Measurements from ENCODE around the gene TRPM8.

TRPM8 gene

GRCh38 chr2:234002281-234002680 is 85.1 kb downstream of the TRPM8 start:
- H3K9ac ChIP-seq (ENCODE audit: insufficient read length, low read depth), result no peak overlapping the region
- TF ChIP-seq YY1 (IDR thresholded peaks at IDR 0.05; ENCODE audit: insufficient read depth, insufficient read length), result no peak
- TF ChIP-seq SUZ12 (IDR thresholded peaks at IDR 0.05; ENCODE audit: extremely low read depth, insufficient read depth, insufficient read length), result no peak
- no peak for TF ChIP-seq ZNF274 (IDR thresholded peaks at IDR 0.05; ENCODE audit: low read depth, low read length)
- H3K9me3 ChIP-seq (ENCODE audit: insufficient read depth, low read length), result no peaks in the 10 kb centered on the region
- DNase-seq (ENCODE audit: low read depth, low spot score), result no peak
- H3K4me3 ChIP-seq (ENCODE audit: insufficient read length, low read depth), result no peak overlapping the region
- H3K4me1 ChIP-seq (ENCODE audit: insufficient read depth, insufficient read length), result peaks cover 3% of the 10 kb centered on the region
- no peaks in the 10 kb centered on the region for H3K27me3 ChIP-seq (ENCODE audit: insufficient read depth, insufficient read length)
- H3K36me3 ChIP-seq (ENCODE audit: insufficient read depth, insufficient read length, low read length), result no peaks in the 10 kb centered on the region

- no peak for DNase-seq (ENCODE audit: low read depth, low spot score)
- Histone ChIP-seq H3K9ac (ENCODE audit: insufficient read length, low read depth) (no peak overlapping the region), H3K9me3 (ENCODE audit: insufficient read depth, low read length) (no peaks in the 10 kb centered on the region), H3K4me3 (ENCODE audit: insufficient read length, low read depth) (no peak overlapping the region), H3K36me3 (ENCODE audit: insufficient read depth, insufficient read length, low read length) (no peaks in the 10 kb centered on the region), H3K27me3 (ENCODE audit: insufficient read depth, insufficient read length) (no peaks in the 10 kb centered on the region), H3K4me1 (ENCODE audit: insufficient read depth, insufficient read length) (peaks cover 3% of the 10 kb centered on the region)
- TF ChIP-seq YY1 (IDR thresholded peaks at IDR 0.05; ENCODE audit: insufficient read depth, insufficient read length) (no peak), SUZ12 (IDR thresholded peaks at IDR 0.05; ENCODE audit: extremely low read depth, insufficient read depth, insufficient read length) (no peak), ZNF274 (IDR thresholded peaks at IDR 0.05; ENCODE audit: low read depth, low read length) (no peak)
Observed at GRCh38 chr2:234003972-234004617, 86.9 kb downstream of the TRPM8 start.

GRCh38 chr2:234005126-234005525 is 88.0 kb downstream of the TRPM8 start:
- H3K36me3 ChIP-seq (ENCODE audit: insufficient read depth, insufficient read length, low read length), result no peaks in the 10 kb centered on the region
- no peaks in the 10 kb centered on the region for H3K9me3 ChIP-seq (ENCODE audit: insufficient read depth, low read length)
- H3K4me1 ChIP-seq (ENCODE audit: insufficient read depth, insufficient read length), result no peaks in the 10 kb centered on the region
- H3K9ac ChIP-seq (ENCODE audit: insufficient read length, low read depth), result no peak overlapping the region
- H3K4me3 ChIP-seq (ENCODE audit: insufficient read length, low read depth), result no peak overlapping the region
- H3K27me3 ChIP-seq (ENCODE audit: insufficient read depth, insufficient read length), result no peaks in the 10 kb centered on the region
- no peak for DNase-seq (ENCODE audit: low read depth, low spot score)
- TF ChIP-seq ZNF274 (IDR thresholded peaks at IDR 0.05; ENCODE audit: low read depth, low read length) (no peak), SUZ12 (IDR thresholded peaks at IDR 0.05; ENCODE audit: extremely low read depth, insufficient read depth, insufficient read length) (no peak), YY1 (IDR thresholded peaks at IDR 0.05; ENCODE audit: insufficient read depth, insufficient read length) (no peak)

DNA sequence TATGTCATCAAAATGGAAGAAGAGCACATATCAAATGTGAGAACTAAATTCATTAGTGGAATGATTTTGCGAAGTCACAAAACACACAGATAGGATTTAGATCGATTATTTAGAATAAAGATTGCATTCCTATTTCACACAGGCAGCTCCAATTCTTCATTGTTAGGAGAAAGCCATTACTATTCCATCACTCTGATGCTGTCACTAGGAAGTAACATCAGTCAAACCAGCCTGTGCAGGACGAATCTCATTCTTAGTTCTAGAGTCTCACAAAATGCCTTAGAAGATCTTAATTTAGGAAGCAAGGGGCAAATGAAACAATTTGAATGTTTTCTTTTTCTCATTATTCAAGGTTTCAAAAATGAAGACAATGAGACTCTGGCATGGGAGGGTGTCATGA is 89.3 kb downstream of the TRPM8 start:
- DNase-seq (ENCODE audit: low read depth, low spot score), result no peak
- H3K9ac ChIP-seq (ENCODE audit: insufficient read length, low read depth), result no peak overlapping the region
- H3K4me1 ChIP-seq (ENCODE audit: insufficient read depth, insufficient read length), result no peaks in the 10 kb centered on the region
- no peak overlapping the region for H3K4me3 ChIP-seq (ENCODE audit: insufficient read length, low read depth)
- no peaks in the 10 kb centered on the region for H3K36me3 ChIP-seq (ENCODE audit: insufficient read depth, insufficient read length, low read length)
- H3K27me3 ChIP-seq (ENCODE audit: insufficient read depth, insufficient read length), result no peaks in the 10 kb centered on the region
- H3K9me3 ChIP-seq (ENCODE audit: insufficient read depth, low read length), result no peaks in the 10 kb centered on the region
- TF ChIP-seq SUZ12 (IDR thresholded peaks at IDR 0.05; ENCODE audit: extremely low read depth, insufficient read depth, insufficient read length), result no peak
- TF ChIP-seq YY1 (IDR thresholded peaks at IDR 0.05; ENCODE audit: insufficient read depth, insufficient read length), result no peak
- no peak for TF ChIP-seq ZNF274 (IDR thresholded peaks at IDR 0.05; ENCODE audit: low read depth, low read length)

GRCh38 chr2:234014427-234014826 is 97.3 kb downstream of the TRPM8 start:
- TF ChIP-seq YY1 (IDR thresholded peaks at IDR 0.05; ENCODE audit: insufficient read depth, insufficient read length) (no peak), ZNF274 (IDR thresholded peaks at IDR 0.05; ENCODE audit: low read depth, low read length) (no peak), SUZ12 (IDR thresholded peaks at IDR 0.05; ENCODE audit: extremely low read depth, insufficient read depth, insufficient read length) (no peak)
- H3K36me3 ChIP-seq (ENCODE audit: insufficient read depth, insufficient read length, low read length), result no peaks in the 10 kb centered on the region
- no peak overlapping the region for H3K9ac ChIP-seq (ENCODE audit: insufficient read length, low read depth)
- no peak for DNase-seq (ENCODE audit: low read depth, low spot score)
- no peaks in the 10 kb centered on the region for H3K4me1 ChIP-seq (ENCODE audit: insufficient read depth, insufficient read length)
- no peak overlapping the region for H3K4me3 ChIP-seq (ENCODE audit: insufficient read length, low read depth)
- H3K9me3 ChIP-seq (ENCODE audit: insufficient read depth, low read length), result 0 out of 2 replicates have a peak, but pooled peaks cover under 1% of the 10 kb centered on the region
- no peaks in the 10 kb centered on the region for H3K27me3 ChIP-seq (ENCODE audit: insufficient read depth, insufficient read length)

DNA sequence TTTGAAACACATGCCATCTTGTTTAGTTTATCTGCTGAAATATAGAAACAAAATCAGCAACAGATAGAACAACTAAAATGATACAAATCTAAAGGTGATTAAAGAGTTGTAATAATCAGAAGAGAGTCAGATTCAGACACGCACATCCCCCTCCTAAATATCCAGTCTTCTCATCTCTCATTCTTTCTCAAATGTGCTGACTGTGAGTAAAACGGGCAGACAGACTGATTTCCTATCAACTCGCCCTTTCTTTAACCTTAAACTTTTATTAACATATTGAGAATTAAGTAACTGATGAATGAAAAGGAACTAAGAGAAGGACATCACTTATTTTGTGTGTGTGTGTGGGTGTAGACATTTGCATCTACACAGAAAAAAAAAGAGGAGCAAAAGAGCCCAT is 98.7 kb downstream of the TRPM8 start:
- Histone ChIP-seq H3K4me3 (ENCODE audit: insufficient read length, low read depth) (no peak overlapping the region), H3K36me3 (ENCODE audit: insufficient read depth, insufficient read length, low read length) (no peaks in the 10 kb centered on the region), H3K4me1 (ENCODE audit: insufficient read depth, insufficient read length) (no peaks in the 10 kb centered on the region), H3K9me3 (ENCODE audit: insufficient read depth, low read length) (peaks cover 6% of the 10 kb centered on the region; the same call in 1 of the 2 replicates), H3K9ac (ENCODE audit: insufficient read length, low read depth) (no peak overlapping the region), H3K27me3 (ENCODE audit: insufficient read depth, insufficient read length) (no peaks in the 10 kb centered on the region)
- DNase-seq (ENCODE audit: low read depth, low spot score), result no peak
- no peak for TF ChIP-seq ZNF274 (IDR thresholded peaks at IDR 0.05; ENCODE audit: low read depth, low read length)
- no peak for TF ChIP-seq SUZ12 (IDR thresholded peaks at IDR 0.05; ENCODE audit: extremely low read depth, insufficient read depth, insufficient read length)
- no peak for TF ChIP-seq YY1 (IDR thresholded peaks at IDR 0.05; ENCODE audit: insufficient read depth, insufficient read length)

GRCh38 chr2:234019896-234020295 is 102.7 kb downstream of the TRPM8 start:
- TF ChIP-seq YY1 (IDR thresholded peaks at IDR 0.05; ENCODE audit: insufficient read depth, insufficient read length) (no peak), SUZ12 (IDR thresholded peaks at IDR 0.05; ENCODE audit: extremely low read depth, insufficient read depth, insufficient read length) (no peak), ZNF274 (IDR thresholded peaks at IDR 0.05; ENCODE audit: low read depth, low read length) (no peak)
- DNase-seq (ENCODE audit: low read depth, low spot score), result no peak

More at GRCh38 chr2:234019896-234020295, 102.7 kb downstream of the TRPM8 start:
- no peak overlapping the region for H3K4me3 ChIP-seq (ENCODE audit: insufficient read length, low read depth)
- no peaks in the 10 kb centered on the region for H3K36me3 ChIP-seq (ENCODE audit: insufficient read depth, insufficient read length, low read length)
- no peaks in the 10 kb centered on the region for H3K4me1 ChIP-seq (ENCODE audit: insufficient read depth, insufficient read length)
- H3K27me3 ChIP-seq (ENCODE audit: insufficient read depth, insufficient read length), result no peaks in the 10 kb centered on the region
- H3K9ac ChIP-seq (ENCODE audit: insufficient read length, low read depth), result no peak overlapping the region
- H3K9me3 ChIP-seq (ENCODE audit: insufficient read depth, low read length), result peaks cover 26% of the 10 kb centered on the region; the same call in 1 of the 2 replicates

Data from NT2/D1 (cell line).